ENCODE data around the gene GSS.

- TF ChIP-seq POLR2AphosphoS5 (IDR thresholded peaks at IDR 0.05) (no peak), CTCF (IDR thresholded peaks at IDR 0.05) (no peak), POLR2A (IDR thresholded peaks at IDR 0.05) (no peak), EP300 (IDR thresholded peaks at IDR 0.05; ENCODE audit: low read depth) (no peak)
Measured at GRCh38 chr20:34999782-35000181, 44.2 kb upstream of the GSS start.

Data from transverse colon (tissue), 4 donors.